Measurements from ENCODE around the gene LRP1.

The LRP1 gene

GRCh38 chr12:57213763-57214397, 85.6 kb downstream of the LRP1 start:
- no peak for DNase-seq (ENCODE audit: low spot score)
- no peak for TF ChIP-seq CTCF (IDR thresholded peaks at IDR 0.05; ENCODE audit: borderline replicate concordance, control extremely low read depth, extremely low read depth, insufficient read depth, missing control alignments)
- in situ Hi-C loops (cut with MboI; ENCODE audit: low sequenced_read_pairs, unreplicated experiment), result no loop called here

- peak; percentile 69 for TF ChIP-seq CTCF (IDR thresholded peaks at IDR 0.05; ENCODE audit: borderline replicate concordance, control extremely low read depth, extremely low read depth, insufficient read depth, missing control alignments)
- DNase-seq (ENCODE audit: low spot score), result peak; percentile 86
- in situ Hi-C loops (cut with MboI; ENCODE audit: low sequenced_read_pairs, unreplicated experiment), result no loop called here
Measured at GRCh38 chr12:57214398-57214781, 86.1 kb downstream of the LRP1 start.

GRCh38 chr12:57215065-57215464, 86.8 kb downstream of the LRP1 start:
- no peak for DNase-seq (ENCODE audit: low spot score)
- in situ Hi-C loops (cut with MboI; ENCODE audit: low sequenced_read_pairs, unreplicated experiment), result no loop called here
- no peak for TF ChIP-seq CTCF (IDR thresholded peaks at IDR 0.05; ENCODE audit: borderline replicate concordance, control extremely low read depth, extremely low read depth, insufficient read depth, missing control alignments)

GRCh38 chr12:57215668-57216013, 87.4 kb downstream of the LRP1 start:
- in situ Hi-C loops (cut with MboI; ENCODE audit: low sequenced_read_pairs, unreplicated experiment), result no loop called here
- TF ChIP-seq CTCF (IDR thresholded peaks at IDR 0.05; ENCODE audit: borderline replicate concordance, control extremely low read depth, extremely low read depth, insufficient read depth, missing control alignments), result no peak
- peak; percentile 76 for DNase-seq (ENCODE audit: low spot score)

- TF ChIP-seq CTCF (IDR thresholded peaks at IDR 0.05; ENCODE audit: borderline replicate concordance, control extremely low read depth, extremely low read depth, insufficient read depth, missing control alignments), result no peak
- peak; percentile 78 for DNase-seq (ENCODE audit: low spot score)
Measured at GRCh38 chr12:57216014-57216911, 88.0 kb downstream of the LRP1 start, which contains the start of gene NXPH4. Gene NXPH4 (plus strand): TSS chr12:57216794. CDS start chr12:57216970, 176 bp downstream.

GRCh38 chr12:57216921-57217879, 88.9 kb downstream of the LRP1 start:
- DNase-seq (ENCODE audit: low spot score), result no peak
- TF ChIP-seq CTCF (IDR thresholded peaks at IDR 0.05; ENCODE audit: borderline replicate concordance, control extremely low read depth, extremely low read depth, insufficient read depth, missing control alignments), result no peak
- in situ Hi-C loops (cut with MboI; ENCODE audit: low sequenced_read_pairs, unreplicated experiment), result no loop called here

More at GRCh38 chr12:57216014-57216911, 88.0 kb downstream of the LRP1 start, which contains the start of gene NXPH4:
- in situ Hi-C loops (cut with MboI; ENCODE audit: low sequenced_read_pairs, unreplicated experiment), result no loop called here

Measured in GM13976 (cell line).